ENCODE measurements around the gene CAPS.

The CAPS gene

DNA sequence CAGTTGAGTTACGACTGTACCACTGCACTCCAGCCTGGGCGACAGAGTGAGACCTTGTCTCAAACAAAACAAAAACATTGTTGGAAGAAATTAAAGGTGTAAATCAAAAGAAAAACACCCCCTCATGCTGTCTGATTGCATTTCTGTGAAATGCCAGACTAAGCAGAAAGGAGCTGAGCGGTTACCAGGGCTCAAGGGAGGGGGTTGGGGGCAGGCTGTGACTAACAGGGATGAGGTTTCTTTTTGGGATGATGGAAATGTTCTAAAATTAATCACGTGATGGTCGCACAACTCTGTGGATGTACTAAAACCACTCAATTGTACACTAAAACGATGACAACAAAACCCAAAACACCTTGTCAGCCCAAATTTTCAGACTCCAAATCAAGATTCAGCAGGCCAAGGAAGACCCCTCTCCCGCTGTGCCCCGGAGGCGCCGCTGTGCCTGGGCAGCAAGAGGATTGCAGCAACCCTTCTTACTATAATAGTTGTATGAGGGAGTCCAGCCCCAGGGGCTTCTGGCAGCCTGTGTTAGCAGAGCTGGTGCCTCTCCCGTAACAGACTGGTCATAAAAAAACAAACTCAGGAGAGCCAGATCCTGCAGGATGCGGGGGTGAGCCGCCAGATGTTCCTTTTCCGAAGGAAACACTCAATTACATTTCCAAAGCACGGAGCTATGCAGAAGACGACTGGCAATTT, 20.9 kb downstream of the CAPS start:
- peak; percentile 69 for DNase-seq (ENCODE audit: low spot score)

DNA sequence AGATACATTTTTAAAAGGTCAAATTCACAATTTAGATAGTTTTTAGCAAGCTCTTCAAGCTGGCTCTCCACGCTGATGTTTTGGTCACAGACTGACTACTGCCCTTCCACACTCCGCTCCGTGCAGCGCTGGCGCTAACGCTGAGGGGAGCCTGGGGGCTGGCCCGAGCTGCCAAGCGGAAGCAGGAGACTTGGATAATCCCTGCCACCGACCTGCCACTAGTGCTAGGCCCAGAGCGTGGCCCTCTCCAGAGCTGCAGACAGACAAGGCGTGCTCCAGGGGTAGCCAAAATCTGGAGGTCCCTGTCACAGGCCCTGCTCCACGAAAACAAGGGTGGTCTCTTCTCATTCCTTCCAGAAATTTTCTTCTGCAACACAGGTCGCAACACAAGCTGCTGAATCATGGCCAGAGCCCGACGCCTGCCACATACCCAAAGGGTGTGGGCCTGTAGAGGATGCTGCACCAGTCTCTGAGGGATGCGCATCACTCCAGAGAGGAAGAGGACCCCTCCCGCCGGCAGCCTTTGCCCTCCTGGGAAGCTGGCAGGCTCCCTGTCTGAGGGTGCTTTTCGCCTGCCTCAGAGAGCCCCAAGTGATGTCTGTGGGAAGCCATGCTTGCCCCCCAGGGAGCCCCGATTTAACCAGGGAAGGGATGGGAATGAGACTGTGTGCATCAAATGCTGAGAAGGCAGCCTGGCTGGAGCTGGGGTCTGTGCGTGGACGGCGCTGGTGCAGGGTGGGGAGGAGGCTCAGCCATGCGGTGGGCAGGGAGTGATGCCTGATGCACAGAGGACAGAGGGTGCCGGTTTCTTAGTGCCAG, 21.6 kb downstream of the CAPS start:
- DNase-seq (ENCODE audit: low spot score): no peak

- DNase-seq (ENCODE audit: low spot score): no peak
Observed at GRCh38 chr19:5936292-5936592, 22.2 kb downstream of the CAPS start.

GRCh38 chr19:5937550-5937949, 23.5 kb downstream of the CAPS start:
- no peak for DNase-seq (ENCODE audit: low spot score)

- DNase-seq (ENCODE audit: low spot score): no peak
Observed at GRCh38 chr19:5940260-5941208, 26.5 kb downstream of the CAPS start.

DNA sequence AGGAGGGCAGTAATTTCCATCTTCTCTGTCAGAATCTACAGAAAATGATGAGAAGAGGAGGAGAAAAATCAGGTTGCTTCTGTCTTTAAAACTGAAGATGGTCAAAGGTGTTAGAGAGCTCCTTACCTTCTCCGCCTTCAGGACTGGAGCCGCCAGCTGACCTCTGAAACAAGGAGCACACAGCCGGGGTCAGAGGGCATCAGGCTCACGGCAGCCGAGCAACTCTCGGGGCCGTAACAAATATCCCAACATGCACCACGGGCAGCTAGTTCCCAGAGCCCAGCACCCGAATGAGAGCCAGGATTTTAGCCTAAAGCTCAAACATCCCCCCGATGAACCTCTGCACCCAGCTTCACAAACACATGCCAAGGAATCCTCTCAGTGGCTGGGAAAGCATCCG, 27.6 kb downstream of the CAPS start:
- no peak for DNase-seq (ENCODE audit: low spot score)

DNA sequence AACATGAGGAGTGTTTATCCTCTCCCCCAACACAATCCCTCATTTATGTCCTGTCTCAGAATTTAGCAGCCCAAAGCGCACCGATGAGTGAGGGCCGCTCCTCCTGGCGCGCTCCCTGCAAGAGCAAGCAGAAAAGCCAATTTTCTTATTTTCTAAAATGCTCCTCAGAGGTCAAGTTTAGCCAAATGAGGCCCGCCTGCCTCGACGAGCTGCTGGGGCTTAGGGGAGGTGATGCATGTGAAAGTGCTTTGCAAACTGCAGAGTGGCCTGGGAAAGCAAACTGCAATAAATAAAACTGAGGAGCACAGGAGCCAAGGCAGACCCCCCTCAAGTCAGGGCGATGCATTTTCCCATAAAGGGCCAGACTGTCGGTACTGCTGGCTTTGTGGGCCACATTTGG, 29.0 kb downstream of the CAPS start:
- DNase-seq (ENCODE audit: low spot score): no peak

GRCh38 chr19:5943623-5944022, 29.6 kb downstream of the CAPS start:
- no peak for DNase-seq (ENCODE audit: low spot score)

- peak; percentile 72 for DNase-seq (ENCODE audit: low spot score)
Observed at GRCh38 chr19:5947435-5947834, 33.4 kb downstream of the CAPS start.

GRCh38 chr19:5948752-5949564, 34.9 kb downstream of the CAPS start:
- no peak for DNase-seq (ENCODE audit: low spot score)

- no peak for DNase-seq (ENCODE audit: low spot score)
Observed at GRCh38 chr19:5949792-5950305, 35.8 kb downstream of the CAPS start.

- no peak for DNase-seq (ENCODE audit: low spot score)
Observed at GRCh38 chr19:5950741-5951140, 36.7 kb downstream of the CAPS start.

GRCh38 chr19:5951338-5951861, 37.3 kb downstream of the CAPS start:
- no peak for DNase-seq (ENCODE audit: low spot score)

DNA sequence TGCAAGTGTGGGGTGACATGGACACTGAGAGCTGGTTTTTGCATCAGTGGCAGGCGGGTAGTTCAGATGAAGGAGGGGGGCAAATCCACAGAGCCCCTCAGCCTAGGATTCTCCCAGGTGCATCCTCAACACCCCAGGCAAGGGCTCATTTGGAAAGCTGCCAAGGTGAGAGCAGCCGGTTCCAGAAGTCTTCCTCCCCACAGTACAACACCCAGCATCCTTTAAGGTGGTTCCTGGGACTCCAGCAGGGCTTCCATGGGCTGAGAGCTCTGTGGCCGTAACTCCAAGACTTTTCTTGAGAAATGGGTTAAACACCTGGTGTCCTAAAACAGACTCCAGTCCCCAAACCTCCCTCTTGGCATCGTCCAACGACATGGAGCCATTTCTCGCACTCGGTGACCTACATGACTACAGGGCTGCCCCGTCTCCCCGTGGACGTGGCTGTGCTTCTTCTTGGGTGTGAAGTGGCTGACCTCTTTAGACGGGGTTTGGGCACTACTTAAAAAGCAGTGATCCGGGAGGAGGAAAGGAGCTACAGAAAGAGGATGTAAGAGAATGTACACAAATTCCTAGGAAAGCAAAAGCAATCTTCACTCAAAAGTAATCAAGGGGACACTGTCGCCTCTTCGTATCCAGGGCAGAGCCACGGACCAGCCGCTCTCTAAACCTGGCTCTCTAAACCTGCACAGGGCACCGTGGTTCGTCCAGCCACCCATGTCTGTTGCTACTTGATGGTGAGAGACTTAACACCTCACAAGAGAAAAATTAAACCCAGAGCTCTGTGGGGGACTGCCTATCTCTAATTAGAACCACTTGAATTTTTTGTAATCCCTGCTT, 38.4 kb downstream of the CAPS start:
- DNase-seq (ENCODE audit: low spot score): no peak

GRCh38 chr19:5953030-5953589, 39.1 kb downstream of the CAPS start:
- DNase-seq (ENCODE audit: low spot score): no peak

GRCh38 chr19:5953680-5954213, 39.7 kb downstream of the CAPS start:
- DNase-seq (ENCODE audit: low spot score): peak; percentile 64

GRCh38 chr19:5954293-5954692, 40.2 kb downstream of the CAPS start:
- DNase-seq (ENCODE audit: low spot score): peak; percentile 31

DNA sequence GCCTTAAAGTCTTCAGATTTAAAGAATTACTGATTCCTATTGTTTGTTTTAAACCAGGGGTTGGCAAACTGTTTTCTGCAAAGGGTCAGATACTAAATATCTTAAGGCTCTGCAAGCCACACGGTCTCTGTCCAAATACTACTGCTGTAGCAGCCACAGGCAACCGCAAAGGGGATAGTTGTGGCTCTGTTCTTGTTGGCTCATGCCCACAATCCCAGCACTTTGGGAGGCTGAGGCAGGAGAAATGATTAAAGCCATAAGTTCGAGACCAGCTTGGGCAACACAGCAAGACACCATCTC, 41.5 kb downstream of the CAPS start:
- peak; percentile 38 for DNase-seq (ENCODE audit: low spot score)

DNA sequence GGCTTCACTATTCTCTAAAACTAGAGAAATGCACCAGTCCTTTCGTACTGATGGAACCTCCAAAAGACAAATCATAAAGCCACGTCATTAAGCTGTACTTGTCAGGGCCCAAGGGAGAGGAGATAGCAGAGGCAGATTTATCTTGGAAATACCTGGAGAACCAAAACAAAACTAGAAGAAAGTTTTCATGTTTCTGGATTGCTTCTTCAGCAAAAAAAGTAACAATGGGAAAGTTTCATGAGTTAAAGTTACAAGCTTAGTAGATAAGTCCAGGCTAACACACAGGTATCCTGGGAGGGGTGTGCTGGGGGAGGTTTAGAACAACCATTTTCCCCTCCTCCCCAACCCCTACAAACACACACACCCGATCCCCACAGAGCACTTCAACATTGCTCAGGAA, 42.3 kb downstream of the CAPS start:
- no peak for DNase-seq (ENCODE audit: low spot score)

- no peak for DNase-seq (ENCODE audit: low spot score)
Observed at GRCh38 chr19:5956728-5957127, 42.7 kb downstream of the CAPS start.
